Stimulated activated CD4-positive, alpha-beta T cell treated with anti-CD3 and anti-CD28 coated beads, TNF-alpha, amount 100 ng/mL, for 48 hours (primary cell): Measurements from ENCODE around the gene THRSP.
"Not testable (repeated sequence)": the region's sequence is repeated elsewhere in the genome, so short reads cannot be mapped to it uniquely, and the experiment has no call there.

Experiments used
- DNase-seq, 3 donors: peaks; one replicate each; pipeline ENCODE4 v3.0.0-alpha.2; 2020; ENCODE audit warnings: low read depth in 3 of 3

The THRSP gene

GRCh38 chr11:78063440-78064181 lies at the start of gene THRSP:
TSS of gene THRSP (plus strand) at chr11:78063861. CDS start at chr11:78063882, 21 bp downstream.
- DNase-seq: no peak

GRCh38 chr11:78014937-78015520 lies 48.6 kb upstream of the THRSP start:
- DNase-seq: not testable (repeated sequence)

GRCh38 chr11:78015878-78016277 lies 47.8 kb upstream of the THRSP start:
- no peak for DNase-seq

- no peak for DNase-seq
Measured at GRCh38 chr11:78019808-78020207, 43.9 kb upstream of the THRSP start.

GRCh38 chr11:78020246-78020645 lies 43.4 kb upstream of the THRSP start:
- no peak for DNase-seq

- DNase-seq: no peak
Measured at GRCh38 chr11:78021611-78022010, 42.0 kb upstream of the THRSP start.

- DNase-seq: no peak
Measured at GRCh38 chr11:78022397-78023396, 41.0 kb upstream of the THRSP start, which contains the start of gene KCTD14. TSS of gene KCTD14 (minus strand) at chr11:78023276. CDS start at chr11:78023249, 27 bp downstream.

- DNase-seq: no peak
Measured at GRCh38 chr11:78023426-78023825, 40.2 kb upstream of the THRSP start.

GRCh38 chr11:78025378-78025777 lies 38.3 kb upstream of the THRSP start:
- DNase-seq: no peak

- no peak for DNase-seq
Measured at GRCh38 chr11:78027759-78028158, 35.9 kb upstream of the THRSP start.

GRCh38 chr11:78028423-78028822 lies 35.2 kb upstream of the THRSP start:
- DNase-seq: not testable (repeated sequence)

- DNase-seq: no peak
Measured at GRCh38 chr11:78030429-78031325, 33.0 kb upstream of the THRSP start.

- DNase-seq: no peak
Measured at GRCh38 chr11:78031629-78032028, 32.0 kb upstream of the THRSP start.

GRCh38 chr11:78032090-78032489 lies 31.6 kb upstream of the THRSP start:
- DNase-seq: no peak

- DNase-seq: no peak
Measured at GRCh38 chr11:78033040-78033439, 30.6 kb upstream of the THRSP start.

GRCh38 chr11:78034623-78035022 lies 29.0 kb upstream of the THRSP start:
- no peak for DNase-seq

GRCh38 chr11:78036313-78036712 lies 27.3 kb upstream of the THRSP start:
- no peak for DNase-seq

GRCh38 chr11:78037056-78037455 lies 26.6 kb upstream of the THRSP start:
- DNase-seq: no peak

- no peak for DNase-seq
Measured at GRCh38 chr11:78037825-78038620, 25.6 kb upstream of the THRSP start.

GRCh38 chr11:78038697-78039313 lies 24.9 kb upstream of the THRSP start:
- DNase-seq: no peak
